HG03175 (cell line): ENCODE measurements around the gene SLC39A11.
"Not testable (repeated sequence)": the region's sequence is repeated elsewhere in the genome, so short reads cannot be mapped to it uniquely, and the experiment has no call there.

Source experiments
- ATAC-seq: cut with Tn5 transposase; IDR thresholded peaks from one replicate; pipeline ENCODE4 v1.9.1; 2021; ENCODE audit warnings: mild to moderate bottlenecking, moderate library complexity; ENCODE audit not compliant: unreplicated experiment

Gene SLC39A11

GRCh38 chr17:73111386-73111785 lies 18.9 kb upstream of the SLC39A11 start:
- no peak for ATAC-seq

- no peak for ATAC-seq
Observed at GRCh38 chr17:73107191-73107590, 14.7 kb upstream of the SLC39A11 start.

GRCh38 chr17:73105431-73105830 lies 12.9 kb upstream of the SLC39A11 start:
- no peak for ATAC-seq

- ATAC-seq, result no peak
Observed at GRCh38 chr17:73104450-73104849, 12.0 kb upstream of the SLC39A11 start.

- no peak for ATAC-seq
Observed at GRCh38 chr17:73103641-73104335, 11.3 kb upstream of the SLC39A11 start.

- no peak for ATAC-seq
Observed at GRCh38 chr17:73101031-73101430, 8.5 kb upstream of the SLC39A11 start.

- no peak for ATAC-seq
Observed at GRCh38 chr17:73100363-73100762, 7.9 kb upstream of the SLC39A11 start.

GRCh38 chr17:73099511-73099910 lies 7.0 kb upstream of the SLC39A11 start:
- ATAC-seq, result no peak

GRCh38 chr17:73098919-73099318 lies 6.4 kb upstream of the SLC39A11 start:
- no peak for ATAC-seq

- ATAC-seq, result not testable (repeated sequence)
Observed at GRCh38 chr17:73097973-73098765, 5.7 kb upstream of the SLC39A11 start.

- ATAC-seq, result no peak
Observed at GRCh38 chr17:73096866-73097265, 4.4 kb upstream of the SLC39A11 start.

GRCh38 chr17:73096211-73096610 lies 3.7 kb upstream of the SLC39A11 start:
- ATAC-seq, result no peak

- no peak for ATAC-seq
Observed at GRCh38 chr17:73093286-73093685, 798 bp upstream of the SLC39A11 start.

GRCh38 chr17:73091770-73092522 lies 542 bp downstream of the SLC39A11 start:
- ATAC-seq, result peak; percentile 3

GRCh38 chr17:73091410-73091769 lies 1.1 kb downstream of the SLC39A11 start:
- ATAC-seq, result no peak

GRCh38 chr17:73090396-73091202 lies 1.9 kb downstream of the SLC39A11 start:
- ATAC-seq, result no peak

- ATAC-seq, result no peak
Observed at GRCh38 chr17:73089322-73090317, 2.9 kb downstream of the SLC39A11 start.

GRCh38 chr17:73088561-73088960 lies 3.9 kb downstream of the SLC39A11 start:
- ATAC-seq, result no peak

GRCh38 chr17:73083432-73083831 lies 9.1 kb downstream of the SLC39A11 start:
- ATAC-seq, result no peak

- ATAC-seq, result no peak
Observed at GRCh38 chr17:73074566-73074965, 17.9 kb downstream of the SLC39A11 start.
